DMS153 (cell line): ENCODE results near the gene PARVB.

ENCODE experiments used
- DNase-seq: peaks from one replicate; lab custom pipeline; 2025; lab: John Stamatoyannopoulos, UW

PARVB gene

DNA sequence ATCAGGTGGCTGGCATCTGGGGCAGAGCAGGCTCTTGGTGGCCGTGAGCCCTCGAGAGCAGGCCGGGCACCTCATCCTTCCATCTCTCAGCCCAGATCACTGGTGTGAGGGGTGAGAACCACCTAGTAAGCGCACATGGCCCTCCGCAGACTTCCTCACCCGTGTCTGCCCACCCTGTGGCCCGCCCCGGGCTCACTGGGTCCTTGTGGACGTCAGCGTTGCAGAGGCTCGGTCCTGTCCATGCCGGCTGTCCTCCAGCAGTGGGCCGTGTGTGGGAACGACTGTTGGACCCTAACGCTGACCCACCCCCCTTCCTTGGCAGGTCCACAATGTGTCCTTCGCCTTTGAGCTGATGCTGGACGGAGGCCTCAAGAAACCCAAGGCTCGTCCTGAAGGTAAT is 139.4 kb downstream of the PARVB start:
- no peak for DNase-seq

DNA sequence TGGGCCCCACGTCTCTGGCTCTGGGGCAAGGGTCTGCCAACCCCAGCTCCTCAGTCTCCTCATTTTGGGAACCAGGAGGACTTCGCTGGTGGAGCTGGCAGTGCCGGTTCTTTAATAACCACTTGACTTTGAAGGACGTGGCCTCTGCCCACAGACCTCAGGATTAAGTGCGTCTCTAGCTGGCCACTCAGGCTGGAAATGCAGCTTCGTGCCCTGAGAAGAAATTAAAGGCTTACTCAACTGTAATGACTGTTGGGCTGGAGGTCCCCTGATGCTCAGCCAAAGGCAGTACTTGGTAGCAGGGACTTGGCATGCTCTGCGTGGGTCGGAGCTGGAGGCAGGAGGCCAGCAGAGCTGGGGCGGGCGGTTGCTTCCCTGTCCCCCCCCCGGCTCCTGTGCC is 139.9 kb downstream of the PARVB start:
- DNase-seq = no peak

DNA sequence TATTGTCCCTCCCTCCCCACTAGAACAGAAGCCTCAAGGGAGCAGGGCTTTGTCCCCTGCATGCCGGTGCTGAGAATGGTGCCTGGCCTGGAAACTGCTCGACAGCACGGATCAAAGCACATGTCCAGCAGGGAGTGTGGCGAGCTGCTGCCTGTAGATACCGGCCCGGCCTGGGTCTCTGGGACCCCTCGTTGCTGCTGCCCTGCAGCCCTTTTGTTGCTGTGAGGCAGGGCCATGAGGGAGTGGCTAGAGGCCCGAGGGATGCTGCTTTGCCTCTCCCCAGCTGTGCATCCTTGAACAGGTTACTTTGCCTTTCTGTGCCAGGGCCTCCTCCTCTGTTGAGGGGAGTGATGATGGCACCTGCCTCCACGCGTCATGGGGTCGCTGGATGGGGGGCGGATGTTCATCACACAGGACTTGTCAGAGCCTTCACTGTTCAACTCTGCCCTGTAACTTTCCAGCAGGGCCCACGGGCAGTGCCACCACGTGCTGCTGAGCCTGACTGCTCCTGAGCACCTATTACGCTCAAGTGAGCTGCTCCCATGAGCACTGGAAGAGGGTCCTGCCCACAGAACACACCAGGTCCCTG is 141.3 kb downstream of the PARVB start:
- no peak for DNase-seq

DNA sequence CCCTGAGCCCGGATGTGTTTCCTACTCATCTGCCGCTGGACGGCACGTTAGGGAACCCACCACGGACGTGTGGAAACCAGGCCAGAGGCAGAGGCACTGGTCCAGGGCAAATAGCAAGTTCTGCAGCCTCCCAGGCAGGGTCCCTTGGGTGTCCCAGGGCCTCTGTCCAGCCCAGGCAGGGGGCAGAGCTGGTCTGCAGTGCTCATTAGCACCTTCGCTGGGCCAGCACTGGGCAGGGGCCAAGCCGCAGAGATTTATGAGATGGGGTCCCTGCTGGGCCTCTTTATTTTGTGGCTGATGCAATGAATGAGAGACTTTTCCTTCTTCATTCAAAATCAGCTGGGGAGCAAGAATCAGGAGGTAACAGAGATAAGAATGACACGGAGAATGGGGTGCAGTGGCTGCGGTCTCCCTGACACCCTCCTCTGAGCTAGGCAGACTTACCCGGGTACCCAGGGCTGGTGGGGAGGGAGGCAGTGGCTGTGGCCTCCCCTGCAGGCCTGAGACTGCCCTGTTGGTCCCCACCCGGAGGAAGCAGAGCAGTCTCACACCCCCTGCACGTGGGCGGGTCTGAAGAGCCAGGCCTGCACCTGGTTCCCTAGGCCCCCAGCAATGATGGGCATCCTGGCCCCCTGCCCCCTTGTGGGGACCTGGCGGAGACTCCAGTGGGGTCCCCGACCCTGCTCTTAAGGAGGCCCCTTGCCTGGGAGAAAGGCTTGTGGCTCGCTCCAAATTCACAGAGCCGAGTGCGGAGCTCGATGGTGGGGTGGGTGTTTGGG is 142.6 kb downstream of the PARVB start:
- no peak for DNase-seq

DNA sequence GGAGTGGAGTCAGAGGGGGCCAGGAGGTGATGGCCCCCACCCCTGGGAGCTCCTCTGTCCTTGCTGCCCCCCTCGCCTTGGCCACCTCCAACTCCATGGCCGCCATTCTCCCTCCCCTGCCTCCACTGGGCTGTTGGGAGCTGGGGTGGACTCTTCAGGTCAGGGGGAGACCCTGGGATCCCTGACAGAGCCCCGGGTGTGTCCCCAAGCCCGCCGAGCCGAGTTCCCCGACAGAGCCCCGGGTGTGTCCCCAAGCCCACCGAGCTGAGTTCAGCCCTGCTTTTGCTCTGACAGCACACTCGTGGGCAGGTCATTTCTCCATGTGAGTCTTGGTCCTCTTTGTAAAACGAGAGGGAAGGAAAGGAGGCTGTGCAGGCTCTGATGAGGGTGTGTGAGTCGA is 143.4 kb downstream of the PARVB start:
- DNase-seq = no peak

DNA sequence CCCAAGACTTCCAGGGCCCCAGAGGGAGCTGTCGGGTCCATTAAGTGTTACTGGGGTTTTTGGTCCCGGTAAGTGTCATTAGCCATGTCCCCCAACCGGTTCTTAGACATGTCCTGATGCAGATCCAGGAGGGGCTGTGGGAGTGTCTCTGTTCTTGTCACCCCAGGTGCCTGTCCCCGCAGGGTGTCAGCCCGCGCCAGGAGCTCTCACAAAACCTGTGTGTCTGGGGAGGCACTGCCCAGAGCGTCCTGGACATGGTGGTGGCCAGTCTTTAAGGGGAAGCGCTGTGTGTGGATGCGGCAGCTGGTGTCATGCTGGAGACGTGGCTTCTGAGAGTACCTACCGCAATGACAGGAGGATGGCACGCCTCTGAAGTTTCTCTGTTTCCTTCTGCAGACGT is 144.1 kb downstream of the PARVB start:
- DNase-seq = no peak

DNA sequence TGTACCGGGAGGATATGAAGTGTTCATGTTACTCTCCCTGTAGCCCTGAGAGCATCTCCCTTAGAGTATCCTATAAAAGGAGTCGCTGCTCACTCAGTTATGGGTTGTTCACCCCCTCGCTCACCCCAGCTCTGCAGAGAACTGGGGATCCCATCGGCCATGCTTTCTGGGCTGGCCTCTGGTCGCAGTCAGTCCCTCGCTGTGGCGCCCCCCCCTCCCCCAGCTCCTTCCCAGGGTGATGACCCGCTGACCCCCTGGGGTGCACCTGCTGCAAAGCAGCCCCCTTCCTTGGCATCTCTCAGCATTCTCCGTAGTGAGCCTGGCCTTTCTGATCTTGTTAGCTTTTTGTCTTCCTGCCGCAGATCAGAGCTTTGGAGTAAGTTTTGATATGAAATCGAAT is 146.4 kb downstream of the PARVB start:
- no peak for DNase-seq

DNA sequence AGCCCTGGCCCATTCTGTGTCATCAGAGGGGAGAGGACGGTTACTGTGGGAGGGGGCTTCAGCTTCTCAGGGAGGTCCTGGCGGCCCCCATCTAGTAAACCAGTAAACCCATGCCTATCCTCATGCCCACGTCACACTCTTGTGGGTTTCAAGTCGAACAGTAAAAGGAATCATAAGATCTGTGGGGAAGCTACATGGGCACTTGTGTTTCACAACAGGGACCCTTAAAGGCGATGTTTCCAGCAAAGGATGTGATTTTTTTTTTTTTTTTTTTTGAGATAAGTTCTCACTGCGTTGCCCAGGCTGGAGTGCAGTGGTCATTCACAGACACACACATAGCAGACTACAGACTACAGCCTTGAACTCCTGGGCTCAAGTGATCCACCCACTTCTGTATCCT is 147.5 kb downstream of the PARVB start:
- DNase-seq = no peak

DNA sequence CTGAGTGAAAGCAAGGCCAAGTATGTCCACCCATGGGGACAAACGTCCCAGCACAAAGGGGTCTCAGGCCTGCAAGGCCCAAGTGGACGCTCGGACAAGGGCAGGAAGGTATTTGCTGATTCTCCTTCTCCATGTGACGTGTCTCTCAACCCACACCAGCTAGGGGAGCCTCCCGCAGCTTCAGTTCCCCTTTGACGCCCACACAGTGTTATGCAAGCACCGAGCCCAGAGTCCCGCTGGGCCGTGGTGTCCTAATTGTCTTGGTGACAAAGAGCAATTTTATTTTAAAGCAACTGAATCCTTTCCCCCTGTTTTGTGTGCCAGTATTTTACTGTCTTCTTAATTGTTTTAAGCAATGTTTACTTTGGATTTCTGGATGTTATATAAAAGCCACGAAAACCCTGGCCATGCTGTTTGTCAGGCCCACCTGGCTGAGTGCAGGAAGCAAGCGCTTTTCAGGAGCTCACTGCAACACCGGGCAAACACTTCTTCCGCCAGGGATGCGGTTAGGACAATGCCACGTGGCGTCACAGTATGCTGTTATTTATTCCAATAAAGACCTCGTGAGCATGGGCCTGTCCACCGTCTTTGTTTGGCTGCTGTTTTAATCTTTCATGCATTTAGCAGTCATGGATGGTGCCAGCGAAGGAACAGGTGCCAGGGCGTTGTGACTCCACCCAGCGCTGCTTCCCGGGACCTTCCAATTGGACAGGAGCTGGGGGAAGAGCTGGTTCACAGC is 148.4 kb downstream of the PARVB start:
- DNase-seq = peak; percentile 93

DNA sequence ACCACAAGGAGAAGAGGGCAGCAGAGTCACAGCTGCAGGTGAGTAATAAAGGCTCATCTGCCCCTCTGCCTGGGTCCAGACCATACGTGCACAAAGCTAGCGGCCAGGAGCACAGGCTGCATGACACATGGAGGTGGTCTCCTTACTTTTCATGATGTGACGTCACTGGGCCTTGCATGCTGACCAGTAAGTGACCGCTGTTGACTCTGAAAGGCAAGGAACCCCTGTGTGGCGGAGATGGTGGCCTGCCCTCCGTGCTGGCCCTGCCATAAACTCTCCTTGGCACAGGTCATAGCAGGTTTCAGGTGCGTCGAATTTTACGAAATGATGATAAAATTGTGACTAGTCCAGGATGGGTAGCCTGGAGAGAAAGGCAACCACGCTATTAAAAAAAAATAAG is 149.1 kb downstream of the PARVB start:
- no peak for DNase-seq

DNA sequence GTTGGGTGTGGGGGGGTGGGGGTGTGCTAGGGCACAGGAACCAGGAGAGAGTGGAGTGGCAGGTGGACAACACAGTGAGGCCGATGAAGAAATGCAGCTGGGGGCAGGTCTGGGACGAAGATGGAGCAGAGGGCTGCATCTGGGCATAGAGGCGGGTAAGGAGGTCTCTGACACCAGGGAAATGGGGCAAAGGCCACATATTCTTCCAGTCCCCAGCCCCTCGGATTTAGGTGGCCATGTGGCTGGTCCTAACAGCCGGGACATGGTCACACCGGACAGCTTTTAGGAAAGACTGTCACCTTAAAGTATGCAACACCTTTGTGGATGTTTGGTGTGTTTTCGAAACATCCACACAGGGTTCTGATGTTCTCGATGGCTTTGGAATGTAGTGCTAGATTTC is 151.6 kb downstream of the PARVB start:
- DNase-seq = no peak

DNA sequence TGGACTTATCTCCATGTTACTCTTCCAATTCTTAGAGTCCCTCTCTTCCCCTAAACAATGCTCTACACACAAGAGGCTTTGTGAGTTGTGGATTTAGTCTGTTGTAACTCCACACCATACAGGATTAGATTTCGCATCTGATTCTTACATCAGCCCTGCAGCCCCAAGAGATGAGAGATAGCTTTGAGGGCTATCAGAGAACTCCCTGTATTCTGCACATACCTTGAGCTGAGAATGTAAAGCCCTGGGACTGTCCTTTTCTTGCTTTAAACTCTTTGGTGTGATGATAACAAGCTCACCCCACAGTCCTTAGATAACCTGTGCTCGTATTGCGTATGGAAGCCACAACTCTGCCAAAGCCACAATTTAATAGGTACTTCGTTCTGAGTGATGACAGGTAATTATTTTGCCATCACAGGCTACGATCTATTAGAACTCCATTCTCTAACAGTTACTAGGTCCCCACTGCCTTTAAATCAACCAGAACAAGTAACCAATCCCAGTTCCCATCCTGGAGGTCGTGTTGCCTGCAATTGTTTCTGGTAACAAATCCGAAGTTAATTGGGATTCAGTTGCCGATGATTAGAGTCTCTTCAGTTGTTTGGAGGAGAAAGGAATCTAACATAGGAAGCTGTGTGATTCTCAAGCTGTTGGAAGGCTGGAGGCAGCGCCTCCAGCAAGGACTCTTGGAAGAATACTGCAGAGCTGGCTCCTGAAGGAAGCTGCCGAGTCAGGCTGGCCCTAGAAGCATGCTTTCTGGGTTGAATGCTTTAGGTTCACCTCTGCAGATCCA is 155.3 kb downstream of the PARVB start:
- DNase-seq = no peak

DNA sequence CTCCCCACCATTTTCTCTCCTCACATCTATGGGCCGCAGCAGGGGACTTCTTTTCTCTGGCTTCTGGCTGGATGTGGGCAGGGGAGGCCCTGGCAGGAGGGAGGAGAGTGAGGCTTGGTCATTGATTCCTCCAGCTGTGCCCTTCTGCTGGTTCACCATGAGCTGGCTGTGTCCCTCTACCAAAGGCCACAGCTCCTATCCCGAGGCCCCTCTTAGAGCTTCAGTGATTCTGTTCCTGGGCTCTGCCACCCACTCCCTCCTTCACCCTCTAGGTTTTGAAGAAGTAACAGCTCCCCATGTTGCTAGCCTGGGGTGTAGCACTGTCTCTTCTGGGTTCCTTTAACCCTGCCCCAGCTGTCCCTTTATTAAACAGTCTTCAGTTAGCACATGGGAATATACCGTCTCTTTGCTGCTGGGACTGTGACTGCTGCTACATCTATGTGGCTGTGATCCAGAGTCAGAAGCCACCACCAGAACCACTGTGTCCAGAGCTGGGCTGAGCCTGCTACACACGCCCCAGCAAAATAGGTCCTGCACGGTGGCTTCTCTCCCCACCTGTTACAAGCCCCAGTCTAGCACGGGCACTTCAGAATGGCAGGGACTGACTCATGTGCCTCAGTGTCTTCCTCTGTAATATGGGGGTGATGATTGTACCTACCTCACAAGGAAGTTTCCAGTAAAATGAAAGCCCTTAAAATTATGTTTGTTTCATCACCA is 156.0 kb downstream of the PARVB start:
- no peak for DNase-seq

DNA sequence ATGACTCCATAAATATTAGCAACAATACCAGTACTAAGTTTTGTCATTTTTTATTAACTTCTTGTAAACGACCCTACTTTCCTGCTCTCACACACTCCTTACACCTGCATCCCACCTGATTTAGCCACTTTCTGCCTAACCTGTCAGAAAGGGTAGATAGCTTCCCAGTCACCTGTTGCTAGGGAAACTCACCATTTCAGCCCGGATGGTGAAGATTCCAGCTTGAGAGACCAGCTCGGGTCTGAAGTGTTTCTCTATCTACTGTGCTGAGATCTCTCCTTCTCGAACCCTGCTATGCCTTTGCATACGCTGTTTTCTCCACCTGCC is 156.6 kb downstream of the PARVB start, which contains the start of gene PARVG:
PARVG (plus strand) TSS at position 220 of the 327 bp plus-strand sequence. CDS start 2,405 bp downstream, outside the sequence.
- DNase-seq = no peak

DNA sequence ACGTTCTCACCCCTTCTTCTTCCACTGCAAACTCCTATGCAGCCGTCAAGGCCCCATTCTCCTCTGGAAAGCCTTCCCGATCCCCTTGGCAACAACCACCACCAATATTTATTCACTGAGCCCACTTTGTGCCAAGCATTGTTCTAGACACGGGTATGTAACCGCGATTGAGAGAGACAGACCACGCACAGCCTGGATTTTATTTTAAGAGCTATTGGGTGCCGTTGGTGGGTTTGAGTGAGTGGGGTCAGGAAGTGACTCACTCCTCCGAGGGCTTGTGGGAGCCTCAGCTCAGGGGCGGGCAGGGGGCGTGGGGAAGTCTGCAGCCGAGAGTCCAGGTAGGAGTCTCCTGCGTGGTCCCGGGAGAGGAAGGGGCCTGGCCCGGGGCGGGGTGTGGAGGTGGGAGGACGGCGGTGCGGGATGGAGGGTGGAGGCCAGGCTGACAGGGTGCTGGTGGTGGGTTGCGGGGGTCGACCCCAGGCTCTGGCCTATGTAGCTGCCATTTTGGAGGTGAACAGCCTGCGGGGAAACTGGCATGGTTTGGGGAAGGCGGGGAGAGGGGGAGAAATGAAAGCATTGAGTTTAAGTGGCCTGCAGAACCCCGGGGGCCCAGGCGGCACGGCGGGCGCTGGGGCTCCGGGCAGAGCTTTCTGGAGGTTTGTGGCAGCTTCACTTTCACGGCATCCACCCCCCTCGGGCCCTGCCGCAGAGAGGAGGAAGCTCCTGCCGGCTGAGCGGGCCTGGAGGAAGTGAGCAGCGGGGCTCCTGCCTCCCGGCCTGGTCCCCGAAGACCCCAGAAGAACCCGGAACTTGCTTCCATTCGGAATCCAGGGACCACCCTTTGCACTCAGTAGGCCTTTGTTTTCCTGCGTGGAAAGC is 157.2 kb downstream of the PARVB start:
- DNase-seq = no peak

DNA sequence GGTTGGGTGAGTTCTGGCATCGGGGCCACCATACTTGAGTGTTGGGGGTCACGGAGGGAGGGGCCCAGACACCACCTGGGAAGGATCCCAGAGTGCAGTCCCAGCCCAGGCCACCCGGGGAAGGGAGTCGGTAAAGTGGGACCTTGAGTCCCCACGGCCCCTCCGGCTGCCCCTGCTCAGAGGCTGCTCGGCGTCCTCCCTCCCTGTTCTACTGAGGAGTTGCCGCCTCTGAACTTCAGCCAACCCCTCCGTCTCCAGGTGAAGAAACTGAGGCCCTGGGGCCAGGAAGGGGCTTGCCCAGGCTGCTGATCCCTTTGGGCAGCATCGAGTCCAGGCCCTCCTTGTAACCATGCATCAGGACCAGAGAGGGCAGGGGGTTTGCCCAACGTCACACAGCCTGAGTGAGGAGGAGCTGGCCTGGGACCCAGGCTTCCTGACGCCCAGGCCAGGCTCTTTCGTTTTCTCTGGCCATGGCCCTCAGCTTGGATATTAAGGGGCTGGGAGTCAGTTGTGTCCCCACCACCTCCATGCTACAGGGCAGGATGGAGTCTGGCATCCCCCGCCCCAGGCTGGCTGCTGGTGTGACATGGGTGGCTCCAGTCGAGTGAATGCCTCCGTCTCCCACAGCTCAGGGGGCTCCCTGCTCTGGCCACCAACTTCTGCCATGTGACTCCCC is 157.9 kb downstream of the PARVB start:
- DNase-seq = no peak

DNA sequence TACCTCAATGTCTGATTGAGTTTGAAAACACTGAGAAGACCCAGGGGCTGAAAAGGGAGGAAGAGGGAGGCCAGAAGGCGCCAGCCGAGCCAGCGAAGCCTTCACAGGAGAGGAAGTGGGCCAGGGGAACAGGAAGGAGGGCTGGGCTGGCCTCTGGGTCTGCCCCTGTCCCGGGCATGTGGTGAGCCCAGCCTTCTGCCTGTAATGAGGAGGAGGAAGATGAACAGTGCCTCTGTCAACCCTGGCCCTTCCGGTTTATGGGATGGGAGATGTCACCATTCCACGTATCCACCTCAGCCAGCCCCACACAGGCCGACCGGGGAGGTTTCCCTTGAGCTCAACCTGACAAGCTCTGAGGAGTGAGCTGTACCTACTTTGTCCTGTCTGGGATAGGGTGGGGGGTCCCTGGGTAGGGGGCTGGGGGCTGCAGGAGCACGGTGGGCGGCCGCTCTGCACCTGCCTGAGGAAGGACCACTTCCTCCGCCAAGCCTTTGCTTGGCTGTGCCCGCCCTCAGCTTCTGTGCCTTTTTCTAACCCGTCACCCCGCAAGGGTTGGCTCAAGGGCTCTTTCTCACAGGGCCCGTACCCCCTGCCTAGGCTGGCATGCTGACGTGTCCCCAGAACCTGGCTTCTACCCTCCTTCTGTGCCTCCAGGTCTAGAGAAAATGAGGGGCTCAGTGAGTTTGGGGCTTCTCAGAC is 158.6 kb downstream of the PARVB start:
- no peak for DNase-seq

DNA sequence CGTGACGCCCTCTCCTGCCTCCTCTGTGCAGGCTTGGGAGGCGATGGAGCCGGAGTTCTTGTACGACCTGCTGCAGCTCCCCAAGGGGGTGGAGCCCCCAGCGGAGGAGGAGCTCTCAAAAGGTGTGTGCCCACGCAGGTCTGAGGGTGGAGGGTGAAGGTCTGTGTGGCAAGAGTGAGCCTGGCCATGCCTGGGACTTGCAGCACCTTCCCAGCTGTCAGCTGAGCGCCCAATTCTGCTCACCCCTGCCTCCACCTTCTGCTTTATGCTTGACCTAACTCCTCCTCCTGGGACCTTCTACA is 159.1 kb downstream of the PARVB start:
- DNase-seq = no peak

DNA sequence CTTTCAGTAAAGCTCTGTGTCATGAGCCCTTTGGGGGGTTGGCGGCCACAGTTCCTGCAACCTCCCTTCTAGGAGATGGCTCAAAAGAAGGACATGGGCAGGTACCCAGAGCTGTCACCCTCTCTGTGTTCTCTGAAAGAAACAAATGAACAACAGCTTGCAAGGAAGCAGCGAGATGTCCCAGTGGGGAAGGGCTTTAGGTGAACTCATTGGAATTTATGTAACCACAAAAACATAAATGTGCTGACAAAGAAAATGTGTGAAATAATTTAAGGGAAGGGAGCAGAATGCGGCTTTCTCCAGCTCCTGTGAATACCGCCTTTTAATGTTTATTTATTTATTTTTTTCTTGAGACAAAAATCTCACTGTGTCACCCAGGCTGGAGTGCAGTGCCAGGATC is 159.9 kb downstream of the PARVB start:
- DNase-seq = no peak
